HG03039 (cell line): Measurements from ENCODE around the gene SIK2.
"Not testable (repeated sequence)": the region's sequence is repeated elsewhere in the genome, so short reads cannot be mapped to it uniquely, and the experiment has no call there.

Experiments used
- ATAC-seq: cut with Tn5 transposase; IDR thresholded peaks from one replicate; pipeline ENCODE4 v1.9.1; 2021; ENCODE audit warnings: mild to moderate bottlenecking, moderate library complexity; ENCODE audit not compliant: unreplicated experiment

SIK2 gene

GRCh38 chr11:111654601-111655000 lies 52.4 kb downstream of the SIK2 start:
- ATAC-seq: no peak

GRCh38 chr11:111655924-111656323 lies 53.7 kb downstream of the SIK2 start:
- ATAC-seq: no peak

- ATAC-seq: not testable (repeated sequence)
These were observed 55.7 kb downstream of the SIK2 start for GRCh38 chr11:111657905-111658304.

- not testable (repeated sequence) for ATAC-seq
These were observed 56.2 kb downstream of the SIK2 start for GRCh38 chr11:111658493-111658892.

GRCh38 chr11:111659201-111660115 lies 57.2 kb downstream of the SIK2 start:
- no peak for ATAC-seq

- no peak for ATAC-seq
These were observed 58.6 kb downstream of the SIK2 start for GRCh38 chr11:111660822-111661221.

- ATAC-seq: no peak
These were observed 61.6 kb downstream of the SIK2 start for GRCh38 chr11:111663820-111664219.

GRCh38 chr11:111665777-111666176 lies 63.5 kb downstream of the SIK2 start:
- ATAC-seq: no peak

- ATAC-seq: no peak
These were observed 66.7 kb downstream of the SIK2 start for GRCh38 chr11:111668980-111669379.

- no peak for ATAC-seq
These were observed 69.1 kb downstream of the SIK2 start for GRCh38 chr11:111671383-111671782.

GRCh38 chr11:111672949-111673348 lies 70.7 kb downstream of the SIK2 start:
- ATAC-seq: no peak

- ATAC-seq: no peak
These were observed 72.7 kb downstream of the SIK2 start for GRCh38 chr11:111674941-111675340.

- no peak for ATAC-seq
These were observed 73.6 kb downstream of the SIK2 start for GRCh38 chr11:111675891-111676290.

- no peak for ATAC-seq
These were observed 74.8 kb downstream of the SIK2 start for GRCh38 chr11:111676878-111677585.

GRCh38 chr11:111680486-111681175 lies 78.4 kb downstream of the SIK2 start:
- no peak for ATAC-seq

GRCh38 chr11:111683806-111684205 lies 81.6 kb downstream of the SIK2 start:
- ATAC-seq: no peak

- no peak for ATAC-seq
These were observed 82.0 kb downstream of the SIK2 start for GRCh38 chr11:111684251-111684650.

GRCh38 chr11:111688013-111688412 lies 85.8 kb downstream of the SIK2 start:
- ATAC-seq: no peak

GRCh38 chr11:111691176-111691575 lies 88.9 kb downstream of the SIK2 start:
- no peak for ATAC-seq

GRCh38 chr11:111691741-111692140 lies 89.5 kb downstream of the SIK2 start:
- ATAC-seq: no peak

- no peak for ATAC-seq
These were observed 91.1 kb downstream of the SIK2 start for GRCh38 chr11:111693224-111693937.
